ENCODE data around the gene MAP3K14. TPM values are rescaled to one million over a fixed set of nuclear protein-coding genes. Genes with fewer than 3 reads are reported as not detected.

The MAP3K14 gene
- total RNA-seq, 1 donor from 2014 or later = 14.8 TPM

DNA sequence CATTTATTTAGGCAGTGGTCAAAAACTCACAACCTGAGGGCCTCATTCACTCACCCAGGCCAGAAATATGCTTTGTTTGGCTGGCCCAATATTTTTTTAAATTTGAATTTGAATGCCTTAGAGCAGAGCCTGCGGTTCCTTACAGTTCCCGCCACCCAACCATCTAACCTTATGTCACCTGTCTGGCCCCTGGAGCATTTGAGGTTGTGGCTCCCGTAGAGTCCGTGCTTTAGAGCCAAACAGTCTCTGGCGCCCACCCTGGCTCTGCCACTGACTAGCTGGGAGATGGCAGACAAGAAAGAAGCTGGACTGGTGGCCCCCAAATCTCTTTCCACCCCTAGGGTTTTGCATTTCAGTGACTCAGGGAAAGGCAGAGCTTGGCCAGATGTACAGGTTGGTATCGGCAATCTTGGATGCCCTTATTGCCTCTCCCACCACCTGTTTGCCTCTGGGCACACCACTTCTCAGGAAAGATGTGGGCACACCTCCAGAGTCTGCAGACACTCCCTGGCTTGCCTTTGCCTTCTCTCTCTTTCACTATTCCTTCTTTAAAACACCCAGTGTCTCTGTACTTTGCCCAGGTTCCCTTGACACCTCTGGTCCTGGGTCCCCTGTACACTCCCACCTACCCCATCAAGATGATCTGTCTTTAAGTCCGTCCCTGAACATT is 1.9 kb upstream of the MAP3K14 start:
- Histone ChIP-seq H3K4me3 (no peak overlapping the region), H3K27ac (replicated peaks) (no peak overlapping the region), H3K27me3 (ENCODE audit: low read depth) (no peaks in the 10 kb centered on the region), H3K9me3 (replicated peaks) (no peaks in the 10 kb centered on the region), H3K4me1 (peaks cover 54% of the 10 kb centered on the region), H3K36me3 (no peaks in the 10 kb centered on the region)
- intact Hi-C loops (cut with micrococcal nuclease) = no loop called here
- DNase-seq = no peak
- TF ChIP-seq, protein P1, sequence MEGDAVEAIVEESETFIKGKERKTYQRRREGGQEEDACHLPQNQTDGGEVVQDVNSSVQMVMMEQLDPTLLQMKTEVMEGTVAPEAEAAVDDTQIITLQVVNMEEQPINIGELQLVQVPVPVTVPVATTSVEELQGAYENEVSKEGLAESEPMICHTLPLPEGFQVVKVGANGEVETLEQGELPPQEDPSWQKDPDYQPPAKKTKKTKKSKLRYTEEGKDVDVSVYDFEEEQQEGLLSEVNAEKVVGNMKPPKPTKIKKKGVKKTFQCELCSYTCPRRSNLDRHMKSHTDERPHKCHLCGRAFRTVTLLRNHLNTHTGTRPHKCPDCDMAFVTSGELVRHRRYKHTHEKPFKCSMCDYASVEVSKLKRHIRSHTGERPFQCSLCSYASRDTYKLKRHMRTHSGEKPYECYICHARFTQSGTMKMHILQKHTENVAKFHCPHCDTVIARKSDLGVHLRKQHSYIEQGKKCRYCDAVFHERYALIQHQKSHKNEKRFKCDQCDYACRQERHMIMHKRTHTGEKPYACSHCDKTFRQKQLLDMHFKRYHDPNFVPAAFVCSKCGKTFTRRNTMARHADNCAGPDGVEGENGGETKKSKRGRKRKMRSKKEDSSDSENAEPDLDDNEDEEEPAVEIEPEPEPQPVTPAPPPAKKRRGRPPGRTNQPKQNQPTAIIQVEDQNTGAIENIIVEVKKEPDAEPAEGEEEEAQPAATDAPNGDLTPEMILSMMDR (IDR thresholded peaks at IDR 0.05; ENCODE audit: borderline replicate concordance) = no peak

DNA sequence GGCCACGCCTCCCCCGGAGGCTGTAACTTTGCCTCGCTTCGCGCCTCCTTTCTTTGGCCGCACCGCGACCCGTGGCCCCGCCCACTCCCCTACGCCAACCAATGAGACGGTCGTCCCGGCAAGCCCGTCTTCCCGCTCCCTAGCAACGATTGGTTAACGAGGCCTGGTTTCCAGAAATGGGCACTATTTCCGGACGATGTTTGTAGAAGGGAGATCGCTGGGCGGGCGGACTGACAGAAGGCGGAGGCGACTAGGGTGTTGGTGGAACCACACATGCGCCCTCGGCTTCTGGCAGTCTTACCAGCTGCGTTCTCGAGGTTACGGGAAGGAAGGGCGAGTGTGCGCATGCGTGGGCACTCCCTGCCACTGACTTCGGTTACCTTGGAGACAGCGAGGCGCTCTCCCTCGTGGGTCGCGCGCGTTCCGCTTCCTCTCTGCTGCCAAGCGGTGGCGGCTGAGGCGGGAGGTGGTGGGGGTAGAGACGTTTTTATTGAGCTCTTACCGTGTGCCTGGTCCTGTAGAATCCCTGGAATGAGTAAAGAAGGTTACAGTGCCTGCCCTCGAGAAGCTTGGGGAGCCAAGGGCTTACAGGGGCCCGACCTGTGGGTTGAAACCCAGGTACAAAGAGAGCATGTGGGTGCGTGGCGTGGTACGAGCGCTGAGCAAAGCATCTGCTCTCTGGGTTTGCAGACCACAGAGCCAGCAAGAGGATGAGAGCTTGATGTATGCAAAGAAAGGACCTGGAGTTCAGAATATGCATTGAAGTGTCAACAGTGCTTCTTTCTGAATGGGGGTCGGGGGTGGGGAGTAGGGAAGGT is 500 bp upstream of the MAP3K14 start:
- DNase-seq = peak; percentile 100
- Histone ChIP-seq H3K36me3 (no peaks in the 10 kb centered on the region), H3K9me3 (replicated peaks) (no peaks in the 10 kb centered on the region), H3K27me3 (ENCODE audit: low read depth) (no peaks in the 10 kb centered on the region), H3K4me3 (peak overlapping the region; percentile 90), H3K27ac (replicated peaks) (peak overlapping the region; percentile 97), H3K4me1 (peaks cover 67% of the 10 kb centered on the region)
- intact Hi-C loops (cut with micrococcal nuclease) = no loop called here
- TF ChIP-seq, protein P1 (IDR thresholded peaks at IDR 0.05; ENCODE audit: borderline replicate concordance) = no peak

DNA sequence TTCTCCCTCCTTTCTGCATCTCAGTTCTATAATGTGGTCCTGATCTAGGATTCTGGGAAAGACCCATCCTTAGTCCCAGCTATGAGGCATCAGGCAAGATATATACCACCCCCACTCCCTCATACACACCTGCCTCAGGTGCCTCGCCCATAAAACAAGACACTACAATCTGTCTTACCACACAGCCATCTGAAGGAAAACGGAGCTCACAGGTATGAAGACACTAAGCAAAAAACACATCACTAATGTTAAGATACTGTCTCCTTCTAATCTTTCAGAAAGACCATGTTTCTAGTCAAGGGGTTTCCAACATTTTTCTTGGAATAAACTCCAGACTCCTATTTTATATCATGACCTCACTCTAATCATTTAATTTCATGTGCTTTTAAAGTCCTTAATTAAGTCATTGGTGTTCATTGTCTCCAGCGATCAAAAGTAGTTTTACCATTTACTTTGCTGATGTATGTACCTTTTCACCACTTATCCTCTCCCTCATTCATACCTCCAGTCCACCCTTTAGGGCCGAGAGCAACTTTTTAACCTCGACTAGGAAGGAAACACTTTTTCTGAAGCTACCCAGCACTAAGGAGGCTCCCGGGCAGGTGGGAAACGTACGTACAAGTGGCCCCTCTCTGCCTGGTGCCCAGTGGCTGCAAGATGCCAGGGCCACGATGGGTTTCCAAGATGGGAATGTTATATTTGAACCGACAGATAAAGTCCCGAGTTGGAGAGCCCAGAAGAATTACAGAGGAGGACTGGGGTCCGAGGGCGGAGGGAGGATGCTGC is 979 bp downstream of the MAP3K14 start:
- TF ChIP-seq, protein P1 (IDR thresholded peaks at IDR 0.05; ENCODE audit: borderline replicate concordance) = no peak
- DNase-seq = no peak
- peaks cover 76% of the 10 kb centered on the region for H3K4me1 ChIP-seq
- H3K27me3 ChIP-seq (ENCODE audit: low read depth) = no peaks in the 10 kb centered on the region
- H3K36me3 ChIP-seq = no peaks in the 10 kb centered on the region
- H3K9me3 ChIP-seq (replicated peaks) = no peaks in the 10 kb centered on the region
- intact Hi-C loops (cut with micrococcal nuclease) = no loop called here
- H3K4me3 ChIP-seq = peak overlapping the region; percentile 90
- peak overlapping the region; percentile 97 for H3K27ac ChIP-seq (replicated peaks)

DNA sequence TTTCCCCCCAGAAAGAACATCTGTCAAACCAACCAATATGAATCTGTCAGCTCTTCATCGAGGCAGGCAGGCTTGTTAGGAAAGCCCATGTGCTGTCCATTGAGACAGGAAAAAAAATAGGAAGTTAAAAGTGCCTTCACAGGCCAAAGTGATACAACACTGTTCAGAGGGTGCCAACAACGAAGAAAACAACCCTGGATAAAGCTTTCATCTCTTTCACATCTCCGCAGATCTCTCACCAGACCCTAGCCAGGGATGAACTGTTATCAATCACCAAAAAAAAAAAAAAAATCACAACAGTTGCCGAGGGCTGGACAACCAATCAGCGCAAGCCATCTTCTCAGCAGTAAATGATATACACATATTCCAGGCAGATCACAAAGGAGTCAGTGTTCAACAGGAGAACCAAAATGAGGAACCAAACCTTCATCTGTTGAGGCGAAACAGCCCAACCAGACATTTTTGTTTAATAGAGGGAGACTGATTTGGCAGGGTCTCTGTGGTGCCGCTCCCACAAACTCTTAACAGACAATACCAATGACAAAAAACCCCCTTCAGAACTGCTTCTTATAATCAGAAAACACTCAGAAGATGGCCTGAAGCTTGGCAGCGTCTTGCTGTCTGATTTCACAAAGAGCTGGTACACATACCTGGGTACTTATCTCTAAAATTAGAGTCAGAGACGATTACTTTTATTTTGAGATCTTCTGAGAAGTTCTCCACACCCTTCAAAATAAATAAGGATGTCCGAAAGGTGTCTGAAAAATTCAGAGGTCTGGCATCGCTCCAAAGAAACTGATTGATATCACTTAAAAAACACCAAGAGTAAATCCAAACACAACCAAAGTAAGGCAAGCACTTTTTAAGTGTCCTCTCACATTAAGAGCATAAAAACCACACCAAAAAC is 1.8 kb downstream of the MAP3K14 start:
- H3K9me3 ChIP-seq (replicated peaks) = no peaks in the 10 kb centered on the region
- no peaks in the 10 kb centered on the region for H3K27me3 ChIP-seq (ENCODE audit: low read depth)
- no peak for DNase-seq
- intact Hi-C loops (cut with micrococcal nuclease) = loop anchor here (5.0 kb wide), 1 partner anchor 38 kb away; no protein-coding TSS in a partner anchor
- H3K4me3 ChIP-seq = peak overlapping the region; percentile 90
- no peaks in the 10 kb centered on the region for H3K36me3 ChIP-seq
- peaks cover 77% of the 10 kb centered on the region for H3K4me1 ChIP-seq
- TF ChIP-seq, protein P1 (IDR thresholded peaks at IDR 0.05; ENCODE audit: borderline replicate concordance) = no peak
- H3K27ac ChIP-seq (replicated peaks) = peak overlapping the region; percentile 97
